Medulla oblongata (tissue), 1 donor: ENCODE data around the gene PARG.
"Not testable (repeated sequence)": the region's sequence is repeated elsewhere in the genome, so short reads cannot be mapped to it uniquely, and the experiment has no call there.

Experiments
- DNase-seq: peaks from one replicate; pipeline ENCODE4 v3.0.0-alpha.2; 2015; ENCODE audit errors: extremely low spot score

Gene PARG

DNA sequence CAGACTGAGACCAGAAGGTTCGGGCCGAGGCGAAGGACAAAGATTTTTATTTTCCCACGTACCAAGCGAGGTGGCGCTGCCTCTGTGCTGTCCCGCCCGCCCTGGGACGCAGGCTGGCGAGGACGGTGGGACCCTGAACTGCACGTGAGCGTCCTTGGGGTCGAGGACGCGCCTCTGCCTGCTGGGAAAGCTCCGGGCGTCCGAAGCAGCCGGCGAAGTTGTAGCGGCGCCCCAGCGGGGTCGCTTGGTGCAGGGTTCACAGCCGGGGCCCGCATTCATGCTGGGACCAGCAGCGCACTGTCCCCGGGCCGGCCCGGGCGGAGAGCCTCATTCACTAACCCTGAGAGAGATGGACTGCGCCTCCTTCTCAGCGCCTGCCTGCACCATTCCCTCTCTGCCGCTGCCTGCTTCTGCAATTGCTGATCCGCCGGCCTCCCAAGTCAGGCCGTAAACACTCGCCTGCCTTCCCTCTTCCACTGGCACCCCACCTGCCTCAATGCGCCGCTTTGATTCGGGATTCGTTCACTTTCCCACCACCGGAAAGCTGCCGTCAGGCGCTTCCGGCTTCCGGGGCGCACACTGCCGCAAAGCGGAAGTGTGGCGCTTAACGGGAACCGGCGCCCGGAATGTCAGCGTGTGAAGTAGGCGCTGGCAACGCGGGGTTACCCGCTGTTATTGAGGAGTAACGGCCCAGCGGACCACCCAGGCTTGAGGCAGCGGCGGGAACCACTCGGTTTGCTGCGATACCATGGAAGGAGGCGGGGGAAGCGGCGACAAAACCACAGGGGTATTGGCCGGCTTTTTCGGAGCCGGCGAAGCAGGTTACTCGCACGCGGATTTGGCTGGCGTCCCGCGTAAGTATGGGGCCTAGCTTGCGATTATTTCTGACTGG, at the start of gene PARG, which contains the start of gene TIMM23B:
Gene PARG, minus strand, starts transcription at position 581 of the 892 bp plus-strand sequence. Its CDS starts 302 bp downstream, at position 279.
Gene TIMM23B, plus strand, starts transcription at position 607 of the 892 bp plus-strand sequence. Its CDS starts 142 bp downstream, at position 749.
- peak; percentile 84 for DNase-seq

DNA sequence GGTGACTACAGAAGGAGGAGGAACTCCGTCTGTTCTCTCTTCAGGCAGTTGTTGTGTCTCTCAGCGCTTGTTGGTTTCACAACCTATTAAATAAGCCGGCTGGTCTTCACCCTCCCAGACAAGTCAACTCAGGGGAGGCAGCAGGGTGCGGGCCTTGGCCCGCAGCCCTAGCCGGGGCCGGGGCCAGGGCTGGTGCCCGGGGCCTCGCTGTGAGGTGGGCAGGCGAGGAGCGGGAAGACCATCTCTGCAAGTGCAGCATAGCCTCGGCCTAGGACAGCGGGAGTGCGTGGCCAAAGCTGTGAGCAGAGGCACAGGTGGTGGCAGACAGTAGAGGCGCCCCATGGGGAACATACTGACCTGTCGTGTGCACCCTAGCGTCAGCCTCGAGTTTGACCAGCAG, 46.5 kb upstream of the PARG start, which contains the start of gene AGAP6:
Gene AGAP6, plus strand, starts transcription at position 31 of the 400 bp plus-strand sequence. Its CDS starts 310 bp downstream, at position 341.
- DNase-seq: not testable (repeated sequence)

DNA sequence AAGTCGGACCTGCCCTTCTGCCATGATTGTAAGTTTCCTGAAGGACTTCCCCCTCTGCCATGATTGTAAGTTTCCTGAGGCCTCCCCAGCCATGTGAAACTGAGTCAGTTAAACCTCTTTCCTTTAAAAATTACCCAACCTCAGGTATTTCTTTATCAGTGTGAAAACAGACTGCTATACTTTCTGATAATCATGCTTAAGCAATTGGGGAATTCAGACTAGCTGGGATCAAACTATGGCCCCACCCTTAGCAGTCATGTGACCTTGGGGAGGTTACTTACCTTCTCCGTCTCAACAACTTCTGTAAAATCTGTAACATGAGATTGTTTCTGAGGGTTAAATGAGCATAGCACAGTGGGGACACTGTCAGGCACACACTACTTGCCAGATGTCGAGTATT, 45.4 kb upstream of the PARG start:
- DNase-seq: not testable (repeated sequence)

DNA sequence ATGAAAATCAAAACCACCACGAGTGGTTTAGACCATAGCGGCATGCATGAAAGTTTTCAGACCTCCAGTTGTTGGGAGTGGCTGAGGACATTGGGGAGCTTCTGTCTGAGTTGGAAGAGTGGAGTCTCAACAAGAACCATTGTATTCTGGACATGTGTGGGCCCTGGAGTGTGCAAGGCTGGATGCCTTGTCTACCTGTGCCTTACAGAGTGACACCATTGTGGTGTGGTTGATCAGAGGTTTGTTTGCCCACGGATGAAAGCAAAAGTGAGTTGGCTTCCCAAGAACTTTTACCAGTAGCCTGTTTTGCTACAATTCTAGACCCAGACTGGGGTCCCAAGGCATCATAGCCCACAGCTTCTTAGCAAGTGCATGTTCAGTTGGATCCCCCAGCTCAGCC, 35.9 kb upstream of the PARG start:
- not testable (repeated sequence) for DNase-seq

DNA sequence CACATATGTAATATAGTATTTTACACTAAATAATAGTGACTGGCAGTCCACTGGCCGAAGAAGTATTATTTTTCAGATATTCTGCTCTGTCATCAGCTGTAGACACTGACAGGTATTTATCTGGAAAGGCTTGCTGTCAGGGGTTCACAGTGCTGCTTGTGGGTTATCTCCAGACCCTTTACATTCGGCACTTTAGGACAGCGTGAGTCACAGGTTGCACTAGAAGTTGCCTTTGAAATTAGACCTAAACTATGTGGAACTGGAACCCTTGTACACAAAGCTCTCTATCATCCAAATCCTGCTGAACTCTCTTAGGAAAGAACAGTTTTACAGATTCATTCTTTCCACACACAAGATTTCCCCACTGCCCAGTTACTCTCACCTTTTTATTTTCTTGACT, 30.3 kb upstream of the PARG start:
- DNase-seq: not testable (repeated sequence)

DNA sequence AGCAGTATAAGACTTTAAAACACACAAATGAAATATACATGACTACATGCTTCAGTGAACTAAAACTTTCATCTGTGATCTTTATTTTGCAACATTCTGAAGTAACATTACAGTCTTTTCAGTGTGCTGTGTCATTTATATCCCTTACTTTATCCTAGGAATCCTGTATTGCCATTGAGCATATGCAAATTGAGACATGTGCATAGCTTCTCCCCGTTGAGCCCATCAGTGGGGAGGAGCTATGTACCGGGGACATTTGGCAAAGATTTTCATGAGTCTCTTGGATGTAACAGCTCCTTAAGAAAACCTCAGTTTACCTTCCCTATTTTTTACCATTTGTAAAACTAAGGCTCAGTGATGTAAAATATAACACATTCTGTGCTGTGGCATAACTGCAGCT, 29.6 kb upstream of the PARG start:
- not testable (repeated sequence) for DNase-seq

DNA sequence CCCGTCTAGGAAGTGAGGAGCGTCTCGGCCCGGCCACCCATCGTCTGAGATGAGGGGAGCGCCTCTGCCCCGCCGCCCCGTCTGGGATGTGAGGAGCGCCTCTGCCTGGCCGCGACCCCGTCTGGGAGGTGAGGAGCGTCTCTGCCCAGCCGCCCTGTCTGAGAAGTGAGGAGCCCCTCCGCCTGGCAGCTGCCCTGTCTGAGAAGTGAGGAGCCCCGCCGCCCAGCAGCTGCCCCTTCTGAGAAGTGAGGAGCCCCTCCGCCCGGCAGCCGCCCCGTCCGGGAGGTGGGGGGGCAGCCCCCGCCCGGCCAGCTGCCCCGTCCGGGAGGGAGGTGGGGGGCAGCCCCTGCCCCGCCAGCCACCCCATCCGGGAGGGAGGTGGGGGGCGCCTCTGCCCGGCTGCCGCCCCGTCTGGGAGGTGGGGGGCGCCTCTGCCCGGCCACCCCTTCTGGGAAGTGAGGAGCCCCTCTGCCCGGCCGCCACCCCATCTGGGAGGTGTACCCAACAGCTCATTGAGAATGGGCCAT, 28.6 kb upstream of the PARG start:
- not testable (repeated sequence) for DNase-seq

DNA sequence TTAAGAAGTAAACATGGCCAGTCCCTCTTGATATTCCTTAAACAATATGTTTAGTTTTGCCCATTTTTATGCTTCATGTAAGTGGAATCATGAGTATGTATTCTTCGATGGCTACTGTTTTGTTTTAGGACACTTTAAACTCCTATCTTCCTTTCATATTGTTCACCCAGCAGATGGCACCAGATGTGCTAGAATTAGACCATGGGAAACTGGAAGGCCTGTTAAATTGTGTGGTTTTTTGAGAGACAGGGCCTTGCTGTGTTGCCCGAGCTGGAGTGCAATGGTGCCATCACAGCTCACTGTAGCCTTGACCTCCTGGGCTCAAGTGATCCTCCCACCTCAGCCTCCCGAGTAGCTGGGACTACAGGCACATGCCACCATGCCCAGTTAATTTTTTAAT, 11.3 kb upstream of the PARG start:
- peak; percentile 16 for DNase-seq

DNA sequence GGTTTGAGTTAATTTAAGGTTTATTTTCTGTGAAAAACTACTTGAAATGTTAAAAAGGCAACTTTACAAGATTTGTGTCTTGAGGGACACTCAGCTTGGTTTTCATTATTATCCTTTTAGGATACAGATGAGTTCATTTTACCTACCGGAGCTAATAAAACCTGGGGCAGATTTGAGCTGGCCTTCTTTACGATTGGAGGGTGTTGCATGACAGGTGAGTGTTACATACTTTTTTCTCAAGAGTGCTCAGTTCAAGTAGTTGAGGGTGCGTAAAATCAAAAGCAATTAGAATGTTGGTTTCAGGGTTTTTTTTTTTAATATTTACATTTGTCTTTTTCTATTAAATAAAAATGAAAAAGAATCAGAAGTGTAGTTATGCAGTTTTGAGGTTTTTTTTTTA, 10.2 kb upstream of the PARG start:
- not testable (repeated sequence) for DNase-seq

DNA sequence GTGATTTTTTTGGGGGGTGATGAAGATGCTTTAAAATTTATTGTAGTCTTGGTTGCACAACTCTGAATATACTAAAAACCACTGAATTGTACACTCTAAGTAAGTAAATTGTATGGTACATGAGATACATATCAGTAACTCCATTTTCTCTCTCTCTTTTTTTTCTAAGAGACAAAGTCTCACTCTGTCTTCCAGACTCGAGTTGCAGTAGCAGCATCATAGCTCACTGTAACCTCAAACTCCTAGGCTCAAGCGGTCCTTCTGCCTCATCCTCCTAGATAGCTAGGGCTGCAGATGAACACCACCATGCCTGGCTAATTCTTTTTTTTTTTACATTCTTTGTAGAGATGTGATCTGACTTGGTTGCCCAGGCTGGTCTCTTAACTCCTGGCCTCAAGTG, 6.9 kb upstream of the PARG start:
- DNase-seq: not testable (repeated sequence)

DNA sequence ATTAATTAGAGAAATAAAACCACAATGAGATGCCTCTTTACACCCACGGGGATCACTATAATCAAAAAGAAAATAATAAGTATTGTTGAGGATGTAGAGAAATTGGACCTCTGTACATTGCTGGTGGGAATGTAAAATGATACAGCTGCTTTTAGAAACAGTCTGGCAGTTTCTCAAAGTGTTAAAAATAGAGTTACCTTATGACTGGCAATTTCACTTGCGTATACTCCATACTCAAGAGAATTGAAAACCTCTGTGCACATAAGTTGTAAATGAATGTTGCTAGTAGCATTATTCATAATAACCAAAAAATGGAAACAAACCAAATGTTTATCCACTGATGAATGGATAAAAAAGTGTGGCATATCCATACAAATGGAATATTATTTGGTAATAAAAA, 6.3 kb upstream of the PARG start:
- DNase-seq: not testable (repeated sequence)

DNA sequence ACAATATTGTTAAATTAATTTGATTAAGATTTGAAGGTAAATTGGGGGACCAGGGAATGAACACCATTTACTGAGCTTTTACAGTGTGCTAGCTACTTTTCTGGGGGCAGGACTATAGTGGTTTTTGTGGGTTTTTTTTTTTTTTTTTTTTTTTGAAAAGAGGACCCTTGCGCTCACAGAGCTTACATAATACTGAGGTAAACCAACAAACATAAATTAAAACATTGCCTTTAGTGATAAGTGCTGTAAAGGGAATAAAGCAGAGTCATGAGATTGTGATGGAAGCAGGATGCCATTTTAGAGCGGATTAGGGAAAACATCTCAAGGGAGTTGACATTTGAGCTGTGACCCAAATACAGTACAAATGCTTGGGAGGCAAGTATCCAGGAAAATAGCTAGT, 1.8 kb upstream of the PARG start:
- DNase-seq: not testable (repeated sequence)

DNA sequence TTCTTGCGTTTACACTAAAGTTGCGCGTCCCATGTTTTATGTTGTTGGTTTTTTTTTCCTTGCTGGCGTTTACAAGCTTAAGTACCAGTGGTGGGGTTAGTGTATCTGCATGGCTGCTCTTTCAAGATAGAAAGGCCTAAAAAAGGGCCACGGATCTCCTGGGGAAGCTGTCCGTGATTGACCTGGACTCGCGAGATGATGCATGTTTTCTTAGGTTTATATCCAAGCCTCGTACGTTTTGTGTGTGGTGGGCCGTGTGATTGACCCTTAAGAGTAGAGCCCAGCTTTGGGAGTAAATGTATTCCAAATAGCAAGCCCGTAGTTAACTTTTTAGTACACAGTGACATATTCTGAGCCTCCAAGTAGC, 495 bp upstream of the PARG start:
- not testable (repeated sequence) for DNase-seq

DNA sequence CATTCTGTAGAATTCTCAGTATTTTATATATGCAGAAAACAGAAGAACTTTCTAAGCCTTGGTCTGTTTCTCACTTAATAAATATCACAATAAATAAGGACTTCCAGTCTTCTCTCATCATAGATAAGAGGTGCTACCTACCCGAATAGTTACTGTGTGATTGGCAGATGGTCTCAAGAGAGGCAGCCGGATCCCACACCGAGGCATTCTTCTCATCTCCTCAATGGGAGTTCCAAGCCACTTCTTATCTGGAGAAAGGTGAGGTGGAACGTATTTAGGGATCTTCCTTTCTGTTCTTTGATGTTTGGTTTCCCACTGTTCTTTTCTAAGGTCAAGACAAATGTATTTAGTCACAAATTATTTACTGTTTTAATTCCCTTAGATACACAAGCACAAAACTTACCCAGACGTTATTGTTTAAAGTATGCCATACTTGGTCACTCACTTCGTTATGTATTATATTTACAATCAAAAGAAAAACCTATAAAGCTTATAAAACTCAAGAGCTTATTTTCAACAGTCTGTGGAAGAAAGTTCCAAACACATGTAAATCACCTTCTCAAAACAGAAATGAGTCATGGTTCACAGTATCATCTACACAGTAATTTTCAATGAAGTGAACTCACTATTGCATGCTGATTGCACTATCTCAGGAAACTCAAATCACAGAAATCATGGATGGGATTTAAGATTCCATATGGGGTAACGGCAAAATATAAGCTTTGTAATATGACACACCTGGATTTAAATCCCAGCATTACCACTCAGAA, 9.7 kb downstream of the PARG start:
- DNase-seq: not testable (repeated sequence)

DNA sequence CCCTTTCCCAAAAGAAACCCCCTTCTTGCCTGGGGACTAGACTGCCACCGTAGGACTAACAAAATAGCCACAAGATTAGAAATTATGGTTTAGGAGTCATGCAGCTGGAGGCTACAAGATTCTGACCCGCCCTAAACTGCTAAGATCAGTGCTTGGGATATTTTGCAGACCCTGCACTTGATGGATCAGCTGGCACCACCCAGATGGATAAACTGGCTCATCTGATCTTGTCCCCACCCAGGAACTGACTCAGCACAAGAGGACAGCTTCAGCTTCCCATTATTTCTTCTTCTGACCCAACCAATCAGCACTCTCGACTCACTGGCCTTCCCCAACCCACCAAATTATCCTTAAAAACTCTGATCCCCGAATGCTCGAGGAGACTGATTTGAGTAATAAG, 10.6 kb downstream of the PARG start:
- not testable (repeated sequence) for DNase-seq

DNA sequence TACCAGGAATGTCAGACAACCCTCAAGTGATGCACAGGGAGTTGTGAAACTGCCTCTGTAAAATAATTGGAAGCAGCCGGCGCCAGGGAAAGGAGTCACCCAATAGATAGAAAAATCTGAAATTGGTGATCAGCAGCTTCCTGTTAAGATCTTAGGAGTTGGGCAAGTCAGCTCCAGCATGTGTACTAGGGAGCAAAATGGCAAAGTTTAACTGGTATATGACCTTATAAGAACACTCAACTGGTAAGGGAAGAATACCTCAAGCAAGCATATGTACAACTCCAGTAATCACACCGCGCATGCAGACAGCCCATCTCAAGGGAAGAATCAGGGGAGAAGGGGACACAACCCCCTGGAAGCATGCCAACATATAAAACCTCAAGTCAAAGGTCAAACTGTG, 18.3 kb downstream of the PARG start:
- not testable (repeated sequence) for DNase-seq

DNA sequence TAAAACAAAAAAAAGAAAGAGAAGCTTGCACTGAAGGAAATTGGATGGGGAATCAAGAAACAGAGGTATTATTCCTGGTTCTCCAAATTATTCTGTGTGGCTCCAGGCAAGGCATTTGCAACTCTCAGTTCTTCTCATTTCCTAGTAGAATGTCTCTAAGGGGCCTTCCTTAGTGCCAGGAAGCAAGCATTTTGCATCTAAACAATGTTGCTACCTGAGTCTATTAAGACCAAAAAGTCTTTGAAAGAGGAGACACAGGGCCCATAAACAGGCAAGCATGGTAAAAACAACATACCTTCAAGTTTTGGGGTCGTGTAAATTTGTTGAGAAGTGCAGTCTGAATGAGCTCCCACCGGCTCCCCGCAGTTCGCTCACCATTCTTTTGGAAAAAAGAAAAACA, 19.8 kb downstream of the PARG start:
- DNase-seq: not testable (repeated sequence)

DNA sequence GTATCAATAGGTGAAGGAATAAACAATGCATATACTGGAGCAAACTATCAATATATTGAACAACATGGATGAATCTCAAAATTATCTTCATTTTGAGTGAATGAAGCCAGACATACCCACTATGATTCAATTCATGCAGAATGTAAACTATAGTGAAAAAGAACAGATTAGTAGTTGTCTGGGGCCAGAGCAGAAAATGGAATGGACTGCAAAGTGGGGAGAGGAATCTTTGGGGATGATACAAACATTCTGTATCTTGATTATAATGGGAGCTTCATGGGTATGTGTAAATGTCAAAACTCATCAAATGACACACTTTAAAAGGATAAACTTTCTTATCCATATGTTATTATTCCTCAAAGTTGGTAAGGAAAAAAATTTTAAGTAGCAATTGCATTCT, 23.9 kb downstream of the PARG start:
- not testable (repeated sequence) for DNase-seq

DNA sequence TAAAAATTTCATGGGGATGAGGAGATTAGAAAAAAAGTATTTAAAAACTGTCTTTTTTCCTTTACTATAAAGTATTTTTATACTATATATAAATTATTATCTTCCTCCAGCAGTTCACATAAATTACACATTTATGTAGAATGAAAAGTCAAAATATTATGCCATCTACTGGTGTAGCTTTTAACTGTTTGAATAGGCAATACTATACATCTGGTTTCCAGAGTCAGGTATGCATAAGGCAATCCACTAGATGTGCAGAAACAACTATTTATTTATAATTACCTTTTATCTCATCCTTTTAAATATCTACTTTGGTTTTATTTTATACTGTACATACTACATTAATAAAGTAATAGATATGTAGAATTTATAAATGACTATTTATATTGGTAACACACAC, 25.4 kb downstream of the PARG start:
- DNase-seq: not testable (repeated sequence)

DNA sequence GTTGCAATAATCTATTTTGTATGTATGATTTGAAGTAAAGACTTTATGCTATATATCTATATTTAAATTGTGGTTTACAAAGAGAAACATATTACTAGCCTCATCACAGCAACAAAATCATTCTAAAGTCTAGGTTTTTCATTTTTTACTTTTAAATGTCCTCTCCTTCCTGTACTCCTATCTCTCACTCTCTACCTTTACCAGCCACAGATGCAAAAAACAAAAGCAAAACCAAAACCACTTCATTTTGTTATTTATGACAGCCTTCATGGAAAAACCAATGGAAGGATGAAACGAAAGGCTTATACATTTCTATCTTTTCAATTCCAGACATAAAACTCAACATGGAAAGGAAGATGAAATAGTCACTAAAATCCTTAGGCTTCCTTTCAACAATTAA, 31.5 kb downstream of the PARG start:
- not testable (repeated sequence) for DNase-seq

DNA sequence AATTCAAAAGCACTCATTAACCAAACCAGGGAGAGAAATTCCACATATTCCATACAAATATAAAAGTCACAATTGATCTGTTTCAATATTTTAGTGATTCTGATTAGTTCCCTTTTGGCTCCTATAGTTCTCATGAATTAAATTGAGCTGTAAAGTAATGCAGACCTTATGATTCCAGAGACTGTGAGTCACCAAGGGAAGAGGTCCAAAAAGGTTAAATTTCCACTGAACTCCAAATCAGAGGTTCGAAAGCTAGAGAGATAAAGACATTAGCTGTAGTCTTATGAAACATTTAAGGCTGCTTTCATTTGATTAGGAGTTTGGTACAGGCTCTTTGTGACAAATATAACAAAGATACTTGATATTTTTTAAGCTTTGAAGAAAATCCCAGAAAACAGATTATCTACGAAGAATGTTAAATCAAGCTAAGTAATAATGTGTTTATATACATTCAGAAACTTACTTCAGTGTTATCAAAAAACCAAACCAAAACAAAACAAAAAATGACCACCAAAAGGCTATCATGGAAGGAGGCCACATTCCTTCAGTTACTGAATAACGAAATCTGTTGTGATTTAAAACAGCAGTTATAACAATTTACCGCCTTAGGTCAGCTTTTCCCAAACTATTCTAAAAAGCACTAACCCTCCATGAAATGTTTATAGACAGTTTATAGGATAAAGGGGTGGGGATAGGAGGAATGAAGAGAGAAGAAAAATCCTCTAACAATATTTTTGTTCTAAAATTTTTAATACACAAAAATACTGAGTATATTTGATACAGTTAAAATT, 33.3 kb downstream of the PARG start:
- not testable (repeated sequence) for DNase-seq
